GM21717 (cell line): Measurements from ENCODE around the gene NRBP1.

Experiments used
- ATAC-seq: cut with Tn5 transposase; IDR thresholded peaks from one replicate; pipeline ENCODE4 v1.9.1; 2021; ENCODE audit warnings: mild to moderate bottlenecking, moderate library complexity; ENCODE audit not compliant: unreplicated experiment

NRBP1 gene

DNA sequence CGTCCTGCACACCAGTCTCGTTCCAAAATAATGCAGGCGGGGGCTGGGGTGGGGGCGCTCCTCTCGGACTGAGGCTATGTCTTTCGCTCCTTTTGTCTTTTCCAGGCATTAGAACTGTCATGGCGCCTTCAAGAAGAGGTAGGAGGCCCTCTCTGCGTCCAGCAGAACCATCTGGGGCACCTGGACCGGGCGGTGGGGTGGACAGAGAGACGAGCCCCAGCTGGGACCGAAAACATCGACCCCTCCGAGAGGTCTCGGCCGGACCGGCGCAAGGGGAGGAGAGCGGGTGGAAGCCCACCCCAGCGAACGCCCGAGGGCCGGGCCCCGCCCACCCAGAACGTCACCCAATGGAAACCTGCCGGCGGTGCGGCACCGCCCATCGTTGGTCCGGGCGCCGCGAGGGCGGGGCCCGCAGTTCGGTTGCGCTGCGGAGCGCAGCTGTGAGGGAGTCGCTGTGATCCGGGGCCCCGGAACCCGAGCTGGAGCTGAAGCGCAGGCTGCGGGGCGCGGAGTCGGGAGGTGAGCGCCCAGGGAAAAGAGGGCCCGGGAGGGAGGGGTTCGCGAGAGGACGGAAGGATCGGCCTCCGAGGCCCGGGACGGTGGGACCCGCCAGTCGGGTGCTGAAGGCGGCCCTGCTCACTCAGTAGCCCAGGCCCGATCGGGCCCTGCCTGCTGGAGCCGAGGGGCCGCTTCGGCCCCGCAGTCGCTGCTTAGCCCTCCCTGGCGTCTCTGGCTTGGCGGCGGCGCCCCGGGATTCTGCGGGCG, at the start of gene NRBP1:
Gene NRBP1 (plus strand): TSS at position 419 of the 765 bp plus-strand sequence. CDS start 4,643 bp downstream, outside the sequence.
- peak; percentile 84 for ATAC-seq

DNA sequence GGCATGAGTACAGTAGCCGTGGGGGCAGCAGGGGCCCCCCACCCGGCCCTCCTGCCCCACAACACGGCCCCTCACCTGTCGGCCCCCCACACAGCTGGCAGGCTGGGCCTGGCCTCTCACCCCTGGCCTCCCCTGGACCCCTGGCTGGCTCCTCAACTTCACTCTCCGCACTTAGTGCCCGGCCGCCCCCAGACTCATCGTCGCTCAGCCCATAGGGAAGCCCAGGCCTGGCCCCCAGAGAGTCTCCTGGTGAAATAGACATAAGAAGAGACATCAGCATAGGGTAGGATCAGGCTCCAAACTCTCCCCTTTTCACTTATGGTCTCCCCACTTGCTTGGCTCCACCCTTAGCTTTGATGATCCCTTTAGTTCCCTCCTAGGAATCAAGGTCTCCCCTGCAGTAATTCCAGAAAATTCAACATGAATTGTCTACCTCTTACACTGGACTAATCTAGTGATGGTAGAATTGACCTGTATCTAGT, 49.6 kb upstream of the NRBP1 start:
- no peak for ATAC-seq

GRCh38 chr2:27379383-27379835, 49.0 kb upstream of the NRBP1 start:
- no peak for ATAC-seq

DNA sequence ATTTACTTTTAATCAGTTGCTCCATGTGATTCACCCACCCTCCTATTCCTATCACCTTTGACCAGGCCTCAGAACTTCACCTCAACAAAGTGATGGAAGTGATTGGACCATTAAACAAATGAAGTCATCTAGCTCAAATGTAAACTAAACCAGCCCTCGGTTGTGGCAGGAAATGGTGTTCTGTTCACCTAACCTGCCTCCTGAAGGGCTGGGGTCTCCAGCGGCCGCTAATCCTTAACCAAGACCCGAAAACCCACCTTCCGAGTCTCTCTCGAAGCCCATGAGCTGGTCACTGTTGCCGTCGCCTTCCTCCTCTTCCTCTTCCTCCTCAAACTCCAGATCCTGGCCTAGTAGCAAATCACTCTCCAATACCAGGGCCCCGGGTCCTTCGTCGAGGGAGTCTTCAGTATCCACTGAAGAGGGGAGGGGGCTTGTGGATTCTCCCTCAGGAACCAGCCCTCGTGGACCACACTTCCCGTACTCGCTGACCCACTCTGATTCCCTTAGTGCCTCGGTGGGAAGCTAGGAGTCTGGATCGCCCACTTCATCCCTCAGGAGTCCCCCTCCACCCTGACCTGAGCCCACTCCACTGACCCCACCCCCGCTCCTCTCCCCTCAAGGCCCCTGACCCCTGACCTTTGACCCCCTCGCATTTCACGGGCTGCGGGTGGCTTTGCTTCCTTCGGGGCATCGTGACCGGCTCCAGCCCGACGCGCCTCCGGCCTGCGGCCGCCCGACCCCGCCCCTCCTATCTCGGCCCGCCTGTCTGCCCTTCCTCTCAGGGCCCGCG, 48.4 kb upstream of the NRBP1 start:
- peak; percentile 17 for ATAC-seq

DNA sequence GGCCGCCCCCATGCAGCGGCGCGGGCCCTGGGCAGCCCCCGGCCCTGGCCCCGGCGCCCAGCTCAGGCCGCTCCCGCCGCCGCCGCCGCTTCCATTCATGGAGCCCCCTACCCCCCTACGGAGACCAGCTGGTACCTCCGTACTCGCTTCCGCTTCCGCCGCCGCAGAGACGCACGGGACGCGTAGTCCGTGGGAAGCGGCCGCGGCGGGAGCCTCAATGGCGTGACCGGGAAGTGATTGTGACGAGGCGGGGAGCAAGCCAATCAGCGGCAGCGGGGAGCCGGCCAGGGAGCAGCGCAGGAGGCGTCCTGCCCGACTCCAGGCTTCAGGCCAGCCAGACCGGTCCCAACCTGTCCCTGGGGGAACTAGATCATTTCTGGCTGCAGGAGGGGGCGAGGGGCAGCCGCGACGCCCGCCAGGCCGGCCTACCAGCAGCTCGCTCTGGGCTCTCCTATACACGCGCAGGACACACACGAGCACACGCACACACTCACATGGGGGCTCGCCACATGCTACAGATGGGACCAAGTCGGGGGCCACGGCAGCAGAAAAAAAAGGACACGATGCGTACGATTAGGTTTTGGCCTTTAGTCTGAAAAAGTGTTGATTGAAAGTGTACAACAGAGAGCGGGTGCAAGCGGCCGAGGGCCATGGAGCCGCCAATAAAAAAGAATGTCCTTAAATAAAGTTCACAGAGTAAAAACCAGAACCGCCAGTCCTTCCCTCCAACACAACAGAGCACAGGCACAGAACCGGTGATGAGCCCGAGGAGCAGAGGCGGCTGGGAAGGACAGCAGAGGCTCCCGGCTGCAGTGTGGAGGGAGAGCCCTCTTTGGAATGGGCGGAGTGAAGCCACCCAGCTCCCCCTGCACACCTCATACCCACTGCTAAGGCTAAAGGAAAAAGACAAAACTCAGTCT, 47.5 kb upstream of the NRBP1 start, which contains the start of gene ZNF513:
Gene ZNF513 (minus strand): TSS at position 109 of the 920 bp plus-strand sequence. CDS start 208 bp downstream, outside the sequence.
- peak; percentile 77 for ATAC-seq

- no peak for ATAC-seq
Measured at GRCh38 chr2:27381577-27382181, 46.8 kb upstream of the NRBP1 start.

GRCh38 chr2:27390822-27391679, 37.4 kb upstream of the NRBP1 start:
- ATAC-seq, result no peak

- ATAC-seq, result no peak
Measured at GRCh38 chr2:27393225-27393624, 35.2 kb upstream of the NRBP1 start.

DNA sequence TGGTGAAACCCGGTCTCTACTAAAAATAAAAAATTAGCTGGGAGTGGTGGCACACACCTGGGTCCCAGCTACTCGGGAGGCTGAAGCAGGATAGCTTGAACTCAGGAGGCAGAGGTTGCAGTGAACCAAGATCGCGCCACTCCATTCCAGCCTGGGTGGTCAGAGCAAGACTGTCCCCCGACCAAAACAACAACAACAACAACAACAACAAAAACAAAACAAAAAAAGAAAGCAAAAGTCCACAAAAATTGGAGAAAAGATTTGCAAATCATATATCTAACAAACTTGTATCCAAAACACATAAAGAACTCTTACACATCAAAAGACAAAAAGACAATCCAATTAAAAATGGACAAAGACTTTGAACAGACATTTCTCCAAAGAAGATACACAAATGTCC, 29.5 kb upstream of the NRBP1 start:
- ATAC-seq, result no peak

DNA sequence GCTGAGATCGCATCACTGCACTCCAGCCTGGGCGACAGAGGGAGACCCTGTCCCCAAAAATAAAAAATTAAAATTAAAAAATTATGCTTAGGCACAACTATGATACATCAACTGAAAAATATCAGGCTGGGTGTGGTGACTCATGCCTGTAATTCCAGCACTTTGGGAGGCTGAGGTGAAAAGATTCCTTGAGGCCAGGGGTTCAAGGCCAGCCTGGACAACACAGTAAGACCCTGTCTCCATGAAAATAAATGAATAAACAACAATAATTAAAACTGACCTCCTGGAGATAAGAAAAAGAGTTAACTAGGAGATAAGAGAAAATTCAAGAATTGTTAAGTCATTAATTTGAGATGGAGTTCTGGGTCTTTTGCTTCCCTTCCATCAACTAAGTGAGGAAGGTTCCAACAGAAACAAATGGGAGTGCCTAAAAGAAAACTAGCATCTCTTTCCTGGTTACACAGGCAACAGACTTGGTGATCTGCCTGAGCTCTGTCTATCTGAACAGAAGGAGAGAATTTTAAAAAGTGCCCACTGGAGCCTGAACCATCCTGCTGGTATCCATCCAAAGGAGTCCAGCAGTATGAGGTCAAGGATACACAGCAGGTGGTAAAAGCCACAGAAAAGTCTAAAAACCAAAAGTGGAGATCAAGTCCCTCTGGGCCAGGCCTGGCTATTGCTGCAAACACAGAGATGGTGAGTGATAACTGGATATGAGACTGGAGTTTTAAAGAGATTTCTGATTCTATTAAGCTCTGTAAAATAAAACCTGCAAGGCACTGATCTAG, 27.9 kb upstream of the NRBP1 start:
- ATAC-seq, result no peak

- ATAC-seq, result no peak
Measured at GRCh38 chr2:27407798-27408491, 20.5 kb upstream of the NRBP1 start.

DNA sequence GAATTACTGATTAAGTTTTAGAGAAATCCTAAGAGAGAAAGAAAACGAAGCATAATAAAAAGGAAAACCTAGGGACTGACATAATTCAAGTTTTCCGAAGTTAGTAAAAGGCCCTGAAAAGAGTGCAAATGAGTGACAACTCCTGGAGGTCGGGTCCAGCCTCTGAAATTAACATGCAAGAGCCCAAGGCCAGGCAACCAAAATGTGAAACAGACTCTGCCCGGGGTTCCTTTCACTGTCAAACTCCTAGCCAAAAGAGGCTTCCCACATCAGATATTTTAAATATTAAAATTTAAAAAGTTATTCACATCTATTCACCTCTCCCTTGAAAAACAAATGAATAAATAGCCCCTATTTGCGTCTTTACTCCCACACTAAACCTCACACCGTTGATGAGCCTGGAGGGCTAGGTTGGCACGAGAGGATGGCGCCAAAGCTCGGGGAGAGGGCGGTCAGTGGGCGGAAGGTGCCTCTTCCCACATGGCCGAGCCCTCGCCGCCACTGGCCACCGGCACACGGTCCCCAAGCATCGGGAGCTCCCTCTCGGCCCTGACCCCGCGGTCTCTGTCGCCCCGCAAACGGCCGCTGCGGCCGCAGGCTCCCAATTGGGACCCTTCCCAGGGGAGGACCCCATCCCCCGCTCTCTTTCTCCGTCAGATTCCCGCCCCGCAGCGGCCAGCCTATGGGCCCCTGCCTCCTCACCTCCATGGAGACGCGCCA, 19.7 kb upstream of the NRBP1 start:
- ATAC-seq, result peak; percentile 34

- ATAC-seq, result peak; percentile 94
Measured at GRCh38 chr2:27409321-27410073, 18.9 kb upstream of the NRBP1 start, which contains the start of gene PPM1G. TSS of gene PPM1G (minus strand) at chr2:27409591. CDS start at chr2:27409422, 169 bp downstream.

GRCh38 chr2:27412419-27413152, 15.8 kb upstream of the NRBP1 start:
- ATAC-seq, result no peak

- ATAC-seq, result no peak
Measured at GRCh38 chr2:27416151-27416550, 12.3 kb upstream of the NRBP1 start.

DNA sequence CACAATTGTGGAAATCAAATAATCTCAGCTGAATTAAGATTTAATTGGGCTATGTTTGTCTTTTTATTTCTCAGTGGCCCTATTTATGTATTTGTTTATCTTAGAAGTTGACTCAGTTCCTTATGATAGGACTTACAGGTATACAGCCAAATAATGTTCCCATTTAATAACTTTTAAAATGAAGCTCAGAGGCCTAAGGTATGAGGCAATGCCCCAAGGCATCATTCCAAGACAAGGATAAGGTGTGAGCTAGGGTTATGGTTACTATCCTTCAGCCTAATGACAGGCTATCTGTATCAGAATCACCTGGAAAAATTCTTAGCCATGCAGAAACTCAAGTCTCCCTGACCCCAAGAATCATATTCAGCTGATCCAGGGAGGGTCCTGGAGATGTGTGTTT, 7.4 kb upstream of the NRBP1 start:
- no peak for ATAC-seq
